Colonic mucosa (tissue), 4 donors: ENCODE results near the gene ACY1. TPM values are rescaled to one million over a fixed set of nuclear protein-coding genes. Genes with fewer than 3 reads are reported as not detected.

Experiments
- DNase-seq: peaks from one replicate; pipeline ENCODE4 v3.0.0-alpha.2; 2020
- H3K27ac ChIP-seq: fragments of 200-600 bp; one replicate; pipeline ENCODE4 v1.8.0; 2021
- H3K27me3 ChIP-seq: fragments of 200-600 bp; one replicate; pipeline ENCODE4 v1.8.0; 2021
- H3K36me3 ChIP-seq: fragments of 200-600 bp; one replicate; pipeline ENCODE4 v1.8.0; 2021
- H3K4me1 ChIP-seq: fragments of 200-600 bp; one replicate; pipeline ENCODE4 v1.8.0; 2021; ENCODE audit warnings: mild to moderate bottlenecking
- H3K4me3 ChIP-seq: fragments of 200-600 bp; one replicate; pipeline ENCODE4 v1.8.0; 2021
- H3K9ac ChIP-seq, 2 donors: one replicate each; pipeline ENCODE4 v1.7.0; 2013; ENCODE audit warnings: control low read depth in 2 of 2, low read depth in 2 of 2, low read length in 2 of 2
- H3K9me3 ChIP-seq: fragments of 200-600 bp; one replicate; pipeline ENCODE4 v1.8.0; 2021
- intact Hi-C: fragments of 100-400 bp; cut with DNase I; formaldehyde crosslinking; loops from one replicate; pipeline ENCODE4 v1.14.1; 2022
- total RNA-seq, 2 donors: library from RNA; stranded (reverse); fragmentation: NEBNext Ultra II Directional in 1 of 2; extraction: Animal tissue kit (Norgen Biotek cat#: 25700) in 1 of 2; gene quantifications; one replicate each; pipeline ENCODE4 v1.2.1, GENCODE V29; 2021
- TF ChIP-seq, protein P1 (sequence below): fragments of 200-600 bp; IDR thresholded peaks from one replicate; pipeline ENCODE4 v1.8.0; 2022; ENCODE audit warnings: antibody characterized with exemption, mild to moderate bottlenecking
- donor health status: healthy.
- donor health status: DM: no; HTN: no; CAD: no.
- donor health status: DM: no; HTN: no; CAD: no.

ACY1 gene
- total RNA-seq, result 100 to 1,000 TPM; 137 to 153 TPM

- TF ChIP-seq, protein P1, sequence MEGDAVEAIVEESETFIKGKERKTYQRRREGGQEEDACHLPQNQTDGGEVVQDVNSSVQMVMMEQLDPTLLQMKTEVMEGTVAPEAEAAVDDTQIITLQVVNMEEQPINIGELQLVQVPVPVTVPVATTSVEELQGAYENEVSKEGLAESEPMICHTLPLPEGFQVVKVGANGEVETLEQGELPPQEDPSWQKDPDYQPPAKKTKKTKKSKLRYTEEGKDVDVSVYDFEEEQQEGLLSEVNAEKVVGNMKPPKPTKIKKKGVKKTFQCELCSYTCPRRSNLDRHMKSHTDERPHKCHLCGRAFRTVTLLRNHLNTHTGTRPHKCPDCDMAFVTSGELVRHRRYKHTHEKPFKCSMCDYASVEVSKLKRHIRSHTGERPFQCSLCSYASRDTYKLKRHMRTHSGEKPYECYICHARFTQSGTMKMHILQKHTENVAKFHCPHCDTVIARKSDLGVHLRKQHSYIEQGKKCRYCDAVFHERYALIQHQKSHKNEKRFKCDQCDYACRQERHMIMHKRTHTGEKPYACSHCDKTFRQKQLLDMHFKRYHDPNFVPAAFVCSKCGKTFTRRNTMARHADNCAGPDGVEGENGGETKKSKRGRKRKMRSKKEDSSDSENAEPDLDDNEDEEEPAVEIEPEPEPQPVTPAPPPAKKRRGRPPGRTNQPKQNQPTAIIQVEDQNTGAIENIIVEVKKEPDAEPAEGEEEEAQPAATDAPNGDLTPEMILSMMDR, result no peak
- no peaks in the 10 kb centered on the region for H3K27me3 ChIP-seq
- H3K9ac ChIP-seq, result peak within 1 kb of the TSS; percentile 95 to 97
- H3K36me3 ChIP-seq, result no peaks in the 10 kb centered on the region
- intact Hi-C loops, result no loop called here
- no peaks in the 10 kb centered on the region for H3K9me3 ChIP-seq
- peak within 1 kb of the TSS; percentile 99 for H3K27ac ChIP-seq
- peaks cover 13% of the 10 kb centered on the region for H3K4me1 ChIP-seq
- peak; percentile 93 for DNase-seq
- peak within 1 kb of the TSS; percentile 60 for H3K4me3 ChIP-seq
Measured at GRCh38 chr3:51982838-51983577, at the start of gene ACY1. TSS of gene ACY1 (plus strand) at chr3:51983535. CDS start at chr3:51984065, 530 bp downstream.

DNA sequence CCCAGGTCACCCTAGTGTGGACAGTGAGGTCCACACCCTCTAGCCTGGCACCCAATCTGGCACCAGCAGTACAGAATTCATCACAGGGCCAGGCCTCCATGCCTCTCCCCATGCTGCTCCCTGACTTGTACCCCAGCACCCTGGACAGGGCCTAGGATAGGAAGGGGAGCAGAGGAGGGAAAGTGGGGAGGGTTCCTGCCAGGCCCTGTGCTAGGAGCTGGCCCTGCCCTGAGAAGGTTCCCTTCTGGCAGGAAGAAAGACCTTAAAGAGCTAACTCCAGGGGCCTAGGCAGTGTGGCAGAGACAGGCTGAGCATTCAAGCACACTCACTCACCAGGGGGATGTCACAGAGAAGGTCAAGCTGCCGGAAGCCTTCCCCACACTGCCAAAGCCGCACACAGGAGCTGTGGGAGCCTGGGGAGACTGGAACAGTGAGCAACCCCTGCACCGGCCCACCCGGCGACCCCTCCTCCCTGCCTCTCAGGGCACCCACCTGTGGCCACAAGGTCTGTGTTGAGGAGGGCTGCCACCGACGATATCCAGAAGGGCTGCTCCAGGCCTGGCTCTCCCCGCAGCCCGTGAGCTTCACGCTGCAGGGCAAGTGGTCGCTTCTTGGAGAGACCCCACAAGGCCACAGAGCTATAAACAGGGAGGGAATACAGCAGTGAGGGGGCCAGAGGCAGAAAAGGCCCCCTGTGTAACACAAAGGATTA, 49.0 kb upstream of the ACY1 start:
- Histone ChIP-seq H3K36me3 (no peaks in the 10 kb centered on the region), H3K27me3 (no peaks in the 10 kb centered on the region), H3K27ac (no peak overlapping the region), H3K9me3 (no peaks in the 10 kb centered on the region), H3K4me1 (no peaks in the 10 kb centered on the region), H3K4me3 (no peak overlapping the region), H3K9ac (no peak overlapping the region)
- TF ChIP-seq, protein P1, result no peak
- DNase-seq, result no peak
- intact Hi-C loops, result no loop called here

DNA sequence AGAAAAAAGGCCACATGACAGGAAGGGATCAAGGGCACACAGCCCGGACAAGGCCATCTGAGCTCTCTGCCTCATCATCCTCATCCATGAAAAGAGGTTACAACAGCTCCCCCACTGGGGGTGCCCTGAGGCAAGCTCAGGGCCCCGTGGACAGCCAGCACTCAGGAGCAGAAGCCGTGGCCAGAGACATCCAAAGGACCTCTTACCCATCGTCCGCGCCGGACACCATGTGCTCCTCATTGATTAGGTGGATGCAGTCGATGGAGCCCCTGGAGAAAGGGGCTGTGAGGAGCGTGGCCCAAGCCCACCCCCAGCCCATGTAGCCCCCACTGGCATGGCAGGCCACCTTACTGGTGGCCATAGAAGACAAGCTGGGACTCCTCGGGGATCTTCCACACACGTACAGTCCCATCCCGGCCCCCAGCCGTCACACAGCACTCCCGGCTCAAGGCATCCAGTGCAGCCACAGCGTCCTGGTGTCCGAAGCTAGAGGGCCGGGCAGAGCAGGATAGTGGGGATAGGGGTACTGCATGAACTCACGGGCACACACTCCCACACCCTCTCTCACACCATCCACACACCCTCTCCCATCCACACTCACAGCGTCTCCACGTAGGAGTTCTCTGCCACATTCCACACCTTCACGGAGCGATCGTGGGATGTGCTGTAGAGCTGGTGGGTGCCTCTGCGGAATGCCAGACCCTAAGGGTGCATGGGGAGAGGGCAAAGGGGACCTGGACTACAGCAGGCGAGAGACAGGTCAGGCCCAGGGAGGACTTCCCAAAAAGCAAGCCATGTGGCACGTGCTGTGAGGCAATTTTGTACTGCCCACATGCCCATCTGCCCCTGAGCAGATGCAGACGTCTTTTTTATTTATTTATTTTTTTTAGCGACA, 48.1 kb upstream of the ACY1 start:
- Histone ChIP-seq H3K36me3 (no peaks in the 10 kb centered on the region), H3K27ac (no peak overlapping the region), H3K9ac (no peak overlapping the region), H3K4me3 (no peak overlapping the region), H3K9me3 (no peaks in the 10 kb centered on the region), H3K4me1 (no peaks in the 10 kb centered on the region), H3K27me3 (no peaks in the 10 kb centered on the region)
- no peak for DNase-seq
- intact Hi-C loops, result no loop called here
- TF ChIP-seq, protein P1, result no peak

DNA sequence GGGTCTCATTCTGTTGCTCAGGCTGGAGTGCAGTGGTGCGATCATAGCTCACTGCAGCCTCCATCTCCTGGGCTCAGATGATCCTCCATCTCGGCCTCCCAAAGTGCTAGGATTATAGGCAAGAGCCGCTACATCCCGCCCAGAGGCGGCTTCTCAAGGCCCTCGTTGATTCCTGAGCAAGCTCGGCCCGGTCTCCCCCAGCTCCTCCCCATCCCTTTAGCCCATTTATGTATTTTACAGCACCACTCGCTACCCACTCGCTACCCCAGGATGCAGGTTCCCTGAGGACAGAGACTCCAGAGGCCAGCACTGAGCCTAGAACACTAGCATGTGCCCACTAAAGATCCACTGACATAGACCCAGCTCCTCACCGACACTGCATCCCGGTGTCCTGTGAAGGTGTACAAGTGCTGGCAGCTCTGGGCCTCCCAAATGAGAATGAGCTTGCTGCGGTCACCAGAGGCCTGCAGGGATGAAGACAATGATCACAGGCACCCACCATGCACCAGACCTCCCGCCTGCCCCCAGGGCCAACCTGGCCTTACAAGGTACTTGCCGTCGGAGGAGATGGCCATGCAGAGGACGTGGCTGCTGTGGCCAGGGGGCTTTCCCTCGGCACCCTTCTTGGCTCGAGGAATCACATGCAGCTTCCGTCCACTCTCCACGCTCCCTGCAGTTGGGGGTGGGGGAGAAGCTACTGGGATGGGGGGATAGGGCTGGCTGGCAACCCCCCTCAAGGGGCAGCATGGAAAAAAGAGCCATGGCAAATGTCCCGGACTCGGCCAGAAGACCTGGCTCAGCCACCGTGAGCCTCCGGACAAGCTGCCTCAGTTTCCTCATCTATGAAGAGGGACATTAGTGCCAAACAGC, 47.2 kb upstream of the ACY1 start:
- Histone ChIP-seq H3K9me3 (no peaks in the 10 kb centered on the region), H3K4me3 (no peak overlapping the region), H3K36me3 (no peaks in the 10 kb centered on the region), H3K4me1 (peaks cover 5% of the 10 kb centered on the region), H3K27me3 (no peaks in the 10 kb centered on the region), H3K27ac (no peak overlapping the region), H3K9ac (no peak overlapping the region)
- no peak for DNase-seq
- TF ChIP-seq, protein P1, result no peak
- intact Hi-C loops, result no loop called here
